Uterus (tissue), 2 donors: ENCODE results near the gene BMP10.

Source experiments
- CTCF ChIP-seq, 4 experiments: fragments of 200-600 bp in 2 of 4; fragments of 450-650 bp in 2 of 4; sonication (generic) in 2 of 4; IDR thresholded peaks; one replicate each; pipeline ENCODE4 v1.5.1; 2016 to 2019; ENCODE audit warnings: antibody characterized with exemption in 4 of 4, mild to moderate bottlenecking in 2 of 4, moderate library complexity in 1 of 4
- POLR2A ChIP-seq, 2 donors: fragments of 450-650 bp; IDR thresholded peaks; one replicate each; pipeline ENCODE4 v1.6.1; 2016; ENCODE audit warnings: antibody characterized with exemption in 2 of 2, mild to moderate bottlenecking in 1 of 2, moderate library complexity in 1 of 2

- TF ChIP-seq CTCF (IDR thresholded peaks at IDR 0.05): no peak
- TF ChIP-seq POLR2A (IDR thresholded peaks at IDR 0.05): no peak
These were observed 36.3 kb downstream of the BMP10 start for GRCh38 chr2:68834737-68835376.
